Measurements from ENCODE around the gene RSL1D1. TPM values are rescaled to one million over a fixed set of nuclear protein-coding genes. Genes with fewer than 3 reads are reported as not detected.

Gene RSL1D1
- total RNA-seq, 1 donor from 2014 or later = 86.9 TPM

DNA sequence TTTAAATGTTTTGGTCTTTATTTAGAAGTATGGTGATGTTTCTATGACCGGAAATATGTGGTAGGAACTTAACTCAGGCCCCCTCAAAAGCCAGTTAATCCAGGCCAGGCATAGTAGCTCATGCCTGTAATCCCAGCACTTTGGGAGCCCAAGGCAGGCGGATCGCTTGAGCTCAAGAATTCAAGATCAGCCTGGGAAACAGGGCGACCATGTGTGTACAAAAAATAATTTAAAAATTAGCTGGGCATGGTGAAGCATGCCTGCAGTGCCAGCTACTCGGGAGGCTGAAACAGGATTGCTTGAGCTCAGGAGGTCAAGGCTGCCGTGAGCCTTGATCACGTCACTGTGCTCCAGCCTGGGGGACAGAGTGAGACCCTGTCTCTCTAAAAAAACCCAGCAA, 10.3 kb downstream of the RSL1D1 start:
- TF ChIP-seq, protein P1, sequence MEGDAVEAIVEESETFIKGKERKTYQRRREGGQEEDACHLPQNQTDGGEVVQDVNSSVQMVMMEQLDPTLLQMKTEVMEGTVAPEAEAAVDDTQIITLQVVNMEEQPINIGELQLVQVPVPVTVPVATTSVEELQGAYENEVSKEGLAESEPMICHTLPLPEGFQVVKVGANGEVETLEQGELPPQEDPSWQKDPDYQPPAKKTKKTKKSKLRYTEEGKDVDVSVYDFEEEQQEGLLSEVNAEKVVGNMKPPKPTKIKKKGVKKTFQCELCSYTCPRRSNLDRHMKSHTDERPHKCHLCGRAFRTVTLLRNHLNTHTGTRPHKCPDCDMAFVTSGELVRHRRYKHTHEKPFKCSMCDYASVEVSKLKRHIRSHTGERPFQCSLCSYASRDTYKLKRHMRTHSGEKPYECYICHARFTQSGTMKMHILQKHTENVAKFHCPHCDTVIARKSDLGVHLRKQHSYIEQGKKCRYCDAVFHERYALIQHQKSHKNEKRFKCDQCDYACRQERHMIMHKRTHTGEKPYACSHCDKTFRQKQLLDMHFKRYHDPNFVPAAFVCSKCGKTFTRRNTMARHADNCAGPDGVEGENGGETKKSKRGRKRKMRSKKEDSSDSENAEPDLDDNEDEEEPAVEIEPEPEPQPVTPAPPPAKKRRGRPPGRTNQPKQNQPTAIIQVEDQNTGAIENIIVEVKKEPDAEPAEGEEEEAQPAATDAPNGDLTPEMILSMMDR (IDR thresholded peaks at IDR 0.05; ENCODE audit: unreplicated experiment) = no peak
- H3K36me3 Mint-ChIP-seq (ENCODE audit: low read depth, unreplicated experiment) = peaks cover 29% of the 10 kb centered on the region

DNA sequence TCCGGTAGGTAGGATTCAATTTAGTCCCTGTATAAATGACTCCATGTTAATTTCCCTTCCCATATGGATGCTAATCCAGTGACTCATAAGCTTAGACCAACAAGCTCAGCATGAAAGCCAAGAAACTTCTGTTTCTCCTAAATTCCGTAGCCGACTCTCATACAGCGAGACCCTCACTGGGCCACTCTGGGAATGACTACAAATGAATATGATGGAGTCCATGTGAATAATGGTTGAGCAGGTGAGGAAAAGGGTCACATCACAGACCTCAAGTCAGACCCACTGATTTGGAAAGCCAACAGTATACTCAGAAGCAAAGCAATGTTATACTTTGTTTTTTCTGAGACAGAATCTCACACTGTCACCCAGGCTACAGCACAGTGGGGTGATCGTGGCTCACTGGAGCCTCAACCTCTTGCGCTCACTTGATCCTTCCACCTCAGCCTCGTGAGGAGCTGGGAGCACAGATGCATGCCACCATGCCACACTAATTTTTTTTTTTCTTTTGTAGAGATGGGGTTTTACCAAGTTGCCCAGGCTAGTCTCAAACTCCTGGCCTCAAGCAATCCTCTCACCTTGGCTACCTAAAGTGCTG, 14.6 kb downstream of the RSL1D1 start:
- Mint-ChIP-seq H3K27me3 (ENCODE audit: unreplicated experiment) (peaks cover 4% of the 10 kb centered on the region), H3K4me3 (ENCODE audit: unreplicated experiment) (no peak overlapping the region), H3K4me1 (ENCODE audit: unreplicated experiment) (no peaks in the 10 kb centered on the region), H3K9me3 (ENCODE audit: unreplicated experiment) (no peaks in the 10 kb centered on the region), H3K36me3 (ENCODE audit: low read depth, unreplicated experiment) (peaks cover 18% of the 10 kb centered on the region), H3K27ac (ENCODE audit: unreplicated experiment) (no peak overlapping the region)
- DNase-seq (ENCODE audit: low spot score) = no peak
- TF ChIP-seq, protein P1 (IDR thresholded peaks at IDR 0.05; ENCODE audit: unreplicated experiment) = no peak

More for the DNA sequence above, 10.3 kb downstream of the RSL1D1 start:
- no peaks in the 10 kb centered on the region for H3K9me3 Mint-ChIP-seq (ENCODE audit: unreplicated experiment)
- DNase-seq (ENCODE audit: low spot score) = no peak
- H3K27ac Mint-ChIP-seq (ENCODE audit: unreplicated experiment) = no peak overlapping the region
- H3K4me3 Mint-ChIP-seq (ENCODE audit: unreplicated experiment) = no peak overlapping the region
- peaks cover 1% of the 10 kb centered on the region for H3K27me3 Mint-ChIP-seq (ENCODE audit: unreplicated experiment)
- no peaks in the 10 kb centered on the region for H3K4me1 Mint-ChIP-seq (ENCODE audit: unreplicated experiment)

DNA sequence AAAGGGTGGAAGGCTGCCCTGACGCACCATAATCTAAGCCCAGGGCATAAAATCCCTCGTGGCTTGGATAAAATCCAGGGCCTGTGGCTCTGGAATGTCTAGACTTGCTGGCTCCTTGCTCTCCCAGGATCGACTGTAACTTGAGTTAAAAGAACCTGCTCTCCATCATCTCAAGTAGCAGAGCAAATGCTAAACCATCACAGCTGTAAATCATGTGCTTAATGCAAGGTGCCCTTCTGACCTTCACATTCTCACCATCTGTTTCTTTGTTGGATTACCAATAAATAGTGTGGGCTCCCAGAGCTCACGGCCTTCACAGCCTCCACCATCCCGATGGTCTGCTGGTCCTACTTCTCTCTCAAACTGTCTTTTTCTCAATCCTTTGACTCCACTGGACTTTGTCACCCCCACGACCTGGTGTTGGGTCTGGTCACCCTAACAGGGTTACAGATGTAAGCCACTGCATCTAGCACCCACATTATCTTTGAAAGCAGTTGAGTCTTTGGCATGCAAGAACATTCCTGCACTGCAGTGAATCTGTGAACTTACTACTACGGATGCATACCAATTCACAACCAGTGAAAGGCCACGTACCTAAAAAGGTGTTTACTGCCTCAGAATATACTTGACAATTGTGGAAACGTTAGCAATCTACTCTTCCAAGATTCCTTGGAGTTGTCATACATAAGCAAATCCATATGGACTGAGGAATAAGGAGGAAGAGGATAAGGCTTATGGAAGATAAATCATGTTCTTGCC, 15.3 kb downstream of the RSL1D1 start:
- H3K36me3 Mint-ChIP-seq (ENCODE audit: low read depth, unreplicated experiment) = peaks cover 14% of the 10 kb centered on the region
- TF ChIP-seq, protein P1 (IDR thresholded peaks at IDR 0.05; ENCODE audit: unreplicated experiment) = no peak
- peaks cover 4% of the 10 kb centered on the region for H3K27me3 Mint-ChIP-seq (ENCODE audit: unreplicated experiment)
- H3K9me3 Mint-ChIP-seq (ENCODE audit: unreplicated experiment) = no peaks in the 10 kb centered on the region
- no peak overlapping the region for H3K27ac Mint-ChIP-seq (ENCODE audit: unreplicated experiment)
- no peaks in the 10 kb centered on the region for H3K4me1 Mint-ChIP-seq (ENCODE audit: unreplicated experiment)
- DNase-seq (ENCODE audit: low spot score) = no peak
- no peak overlapping the region for H3K4me3 Mint-ChIP-seq (ENCODE audit: unreplicated experiment)

DNA sequence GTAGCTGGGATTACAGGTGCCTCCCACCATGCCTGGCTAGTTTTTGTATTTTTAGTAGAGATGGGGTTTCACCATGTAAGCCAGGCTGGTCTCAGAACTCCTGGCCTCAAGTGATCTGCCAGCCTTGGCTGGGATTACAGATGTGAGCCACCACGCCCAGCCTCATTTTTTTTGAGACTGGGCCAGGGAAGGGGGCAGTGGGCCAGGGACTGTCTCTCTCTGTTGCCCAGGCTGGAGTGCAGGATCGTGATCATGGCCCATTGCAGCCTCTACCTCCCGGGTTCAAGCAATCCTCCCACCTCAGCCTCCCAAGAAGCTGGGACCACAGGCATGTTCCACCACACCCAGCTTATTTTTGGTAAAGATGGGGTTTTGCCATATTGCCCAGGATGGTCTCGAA, 16.0 kb downstream of the RSL1D1 start:
- Mint-ChIP-seq H3K27me3 (ENCODE audit: unreplicated experiment) (peaks cover 4% of the 10 kb centered on the region), H3K9me3 (ENCODE audit: unreplicated experiment) (no peaks in the 10 kb centered on the region), H3K27ac (ENCODE audit: unreplicated experiment) (no peak overlapping the region), H3K4me1 (ENCODE audit: unreplicated experiment) (no peaks in the 10 kb centered on the region), H3K4me3 (ENCODE audit: unreplicated experiment) (no peak overlapping the region), H3K36me3 (ENCODE audit: low read depth, unreplicated experiment) (peaks cover 14% of the 10 kb centered on the region)
- TF ChIP-seq, protein P1 (IDR thresholded peaks at IDR 0.05; ENCODE audit: unreplicated experiment) = no peak
- DNase-seq (ENCODE audit: low spot score) = no peak
